ENCODE data around the gene OR56A5.

The OR56A5 gene

GRCh38 chr11:5928811-5929210 lies 39.5 kb downstream of the OR56A5 start:
- Histone ChIP-seq H3K4me3 (no peak overlapping the region), H3K27ac (no peak overlapping the region), H3K9me3 (peaks cover 0 to 4% (median 4%) of the 10 kb centered on the region in 3 donors), H3K27me3 (no peaks in the 10 kb centered on the region), H3K4me1 (no peaks in the 10 kb centered on the region), H3K36me3 (no peaks in the 10 kb centered on the region)
- DNase-seq, result no peak
- TF ChIP-seq, protein P1, sequence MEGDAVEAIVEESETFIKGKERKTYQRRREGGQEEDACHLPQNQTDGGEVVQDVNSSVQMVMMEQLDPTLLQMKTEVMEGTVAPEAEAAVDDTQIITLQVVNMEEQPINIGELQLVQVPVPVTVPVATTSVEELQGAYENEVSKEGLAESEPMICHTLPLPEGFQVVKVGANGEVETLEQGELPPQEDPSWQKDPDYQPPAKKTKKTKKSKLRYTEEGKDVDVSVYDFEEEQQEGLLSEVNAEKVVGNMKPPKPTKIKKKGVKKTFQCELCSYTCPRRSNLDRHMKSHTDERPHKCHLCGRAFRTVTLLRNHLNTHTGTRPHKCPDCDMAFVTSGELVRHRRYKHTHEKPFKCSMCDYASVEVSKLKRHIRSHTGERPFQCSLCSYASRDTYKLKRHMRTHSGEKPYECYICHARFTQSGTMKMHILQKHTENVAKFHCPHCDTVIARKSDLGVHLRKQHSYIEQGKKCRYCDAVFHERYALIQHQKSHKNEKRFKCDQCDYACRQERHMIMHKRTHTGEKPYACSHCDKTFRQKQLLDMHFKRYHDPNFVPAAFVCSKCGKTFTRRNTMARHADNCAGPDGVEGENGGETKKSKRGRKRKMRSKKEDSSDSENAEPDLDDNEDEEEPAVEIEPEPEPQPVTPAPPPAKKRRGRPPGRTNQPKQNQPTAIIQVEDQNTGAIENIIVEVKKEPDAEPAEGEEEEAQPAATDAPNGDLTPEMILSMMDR (IDR thresholded peaks at IDR 0.05), result no peak
- intact Hi-C loops (cut with DNase I; ENCODE audit: low total_unique reads), result no loop called here

DNA sequence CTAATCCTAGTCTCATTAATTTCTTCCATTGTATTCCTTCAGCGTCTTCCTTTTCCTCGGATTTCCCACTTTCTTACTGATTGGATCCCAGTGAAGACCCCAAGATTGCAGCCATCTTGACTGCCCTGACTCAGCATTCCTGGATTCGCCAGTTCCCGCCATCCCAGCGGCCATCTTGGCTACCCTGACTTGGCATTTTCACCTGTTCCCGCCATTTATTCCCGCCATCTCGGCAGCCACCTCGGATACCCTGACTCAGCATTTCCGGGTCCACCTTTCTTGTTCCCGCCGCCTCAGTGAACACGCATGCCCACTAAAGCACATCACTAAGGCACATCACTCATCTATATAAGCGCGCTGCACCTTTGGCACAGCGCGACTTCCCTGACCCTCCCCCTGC lies 40.0 kb downstream of the OR56A5 start:
- Histone ChIP-seq H3K27ac (no peak overlapping the region), H3K9me3 (peaks cover 0 to 9% (median 4%) of the 10 kb centered on the region in 3 donors), H3K4me1 (no peaks in the 10 kb centered on the region), H3K27me3 (no peaks in the 10 kb centered on the region), H3K36me3 (no peaks in the 10 kb centered on the region), H3K4me3 (no peak overlapping the region)
- no peak for DNase-seq
- TF ChIP-seq, protein P1 (IDR thresholded peaks at IDR 0.05), result no peak
- intact Hi-C loops (cut with DNase I; ENCODE audit: low total_unique reads), result no loop called here

GRCh38 chr11:5923794-5924193 lies 44.5 kb downstream of the OR56A5 start:
- TF ChIP-seq, protein P1 (IDR thresholded peaks at IDR 0.05), result no peak
- Histone ChIP-seq H3K27me3 (no peaks in the 10 kb centered on the region), H3K9me3 (peaks cover 0 to 7% (median 4%) of the 10 kb centered on the region in 3 donors), H3K4me3 (no peak overlapping the region), H3K4me1 (no peaks in the 10 kb centered on the region), H3K27ac (no peak overlapping the region), H3K36me3 (no peaks in the 10 kb centered on the region)
- no peak for DNase-seq
- intact Hi-C loops (cut with DNase I; ENCODE audit: low total_unique reads), result no loop called here

DNA sequence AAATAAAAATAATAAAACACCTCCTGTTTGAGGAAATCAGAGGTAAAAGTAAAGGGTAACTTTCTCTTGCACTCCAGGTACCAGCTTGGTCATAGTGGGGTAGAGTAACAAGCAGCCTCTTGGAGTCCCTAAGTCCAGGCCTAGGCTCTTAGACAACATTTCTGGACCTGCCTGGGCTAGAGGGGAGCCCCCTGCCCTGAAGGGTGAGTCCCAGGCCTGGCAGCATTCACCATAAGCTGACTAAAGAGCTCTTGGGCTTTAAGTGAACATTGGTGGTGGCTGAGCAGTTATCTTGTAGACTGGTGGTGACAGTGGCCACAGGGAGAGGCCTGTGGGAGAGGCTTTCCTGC lies 44.9 kb downstream of the OR56A5 start:
- H3K9me3 ChIP-seq, result peaks cover 0 to 7% (median 4%) of the 10 kb centered on the region in 3 donors
- intact Hi-C loops (cut with DNase I; ENCODE audit: low total_unique reads), result no loop called here
- no peaks in the 10 kb centered on the region for H3K4me1 ChIP-seq
- no peak overlapping the region for H3K27ac ChIP-seq
- H3K27me3 ChIP-seq, result no peaks in the 10 kb centered on the region
- TF ChIP-seq, protein P1 (IDR thresholded peaks at IDR 0.05), result no peak
- no peak overlapping the region for H3K4me3 ChIP-seq
- H3K36me3 ChIP-seq, result no peaks in the 10 kb centered on the region
- no peak for DNase-seq

- H3K4me1 ChIP-seq, result no peaks in the 10 kb centered on the region
- no peak overlapping the region for H3K27ac ChIP-seq
- H3K4me3 ChIP-seq, result no peak overlapping the region
- TF ChIP-seq, protein P1 (IDR thresholded peaks at IDR 0.05), result no peak
- no peaks in the 10 kb centered on the region for H3K36me3 ChIP-seq
- H3K27me3 ChIP-seq, result no peaks in the 10 kb centered on the region
- no peak for DNase-seq
- intact Hi-C loops (cut with DNase I; ENCODE audit: low total_unique reads), result no loop called here
- H3K9me3 ChIP-seq, result peaks cover 0 to 7% (median 4%) of the 10 kb centered on the region in 3 donors
Observed at GRCh38 chr11:5922749-5923426, 45.4 kb downstream of the OR56A5 start.

Measured in tibial artery (tissue), 4 donors.